ENCODE data around the gene MAP3K3. TPM values are rescaled to one million over a fixed set of nuclear protein-coding genes. Genes with fewer than 3 reads are reported as not detected.
A peak's percentile ranks its signal among the peaks of the same experiment; 100 is the strongest.

Gene MAP3K3
- total RNA-seq, 1 experiment from 2014 or later: 18.1 TPM

GRCh38 chr17:63652106-63652505 lies 29.9 kb downstream of the MAP3K3 start:
- DNase-seq (ENCODE audit: low read depth): no peak

- no peak for DNase-seq (ENCODE audit: low read depth)
These were observed 30.8 kb downstream of the MAP3K3 start for GRCh38 chr17:63653050-63653449.

GRCh38 chr17:63657786-63658185 lies 35.6 kb downstream of the MAP3K3 start:
- DNase-seq (ENCODE audit: low read depth): no peak

GRCh38 chr17:63658366-63658765 lies 36.1 kb downstream of the MAP3K3 start:
- DNase-seq (ENCODE audit: low read depth): no peak

- no peak for DNase-seq (ENCODE audit: low read depth)
These were observed 37.6 kb downstream of the MAP3K3 start for GRCh38 chr17:63659850-63660249.

GRCh38 chr17:63665527-63666214 lies 43.5 kb downstream of the MAP3K3 start:
- DNase-seq (ENCODE audit: low read depth): no peak

GRCh38 chr17:63672856-63673255 lies 50.6 kb downstream of the MAP3K3 start:
- no peak for DNase-seq (ENCODE audit: low read depth)

- DNase-seq (ENCODE audit: low read depth): peak; percentile 9
These were observed 53.0 kb downstream of the MAP3K3 start for GRCh38 chr17:63675231-63675606.

- DNase-seq (ENCODE audit: low read depth): peak; percentile 95
These were observed 53.7 kb downstream of the MAP3K3 start for GRCh38 chr17:63675607-63676546.

GRCh38 chr17:63676584-63676983 lies 54.4 kb downstream of the MAP3K3 start:
- no peak for DNase-seq (ENCODE audit: low read depth)

GRCh38 chr17:63679214-63679613 lies 57.0 kb downstream of the MAP3K3 start:
- no peak for DNase-seq (ENCODE audit: low read depth)

- no peak for DNase-seq (ENCODE audit: low read depth)
These were observed 58.5 kb downstream of the MAP3K3 start for GRCh38 chr17:63680700-63681099.

- no peak for DNase-seq (ENCODE audit: low read depth)
These were observed 59.3 kb downstream of the MAP3K3 start for GRCh38 chr17:63681530-63681929.

GRCh38 chr17:63682441-63682840 lies 60.2 kb downstream of the MAP3K3 start:
- no peak for DNase-seq (ENCODE audit: low read depth)

- DNase-seq (ENCODE audit: low read depth): no peak
These were observed 60.8 kb downstream of the MAP3K3 start for GRCh38 chr17:63682981-63683380.

- DNase-seq (ENCODE audit: low read depth): no peak
These were observed 62.8 kb downstream of the MAP3K3 start for GRCh38 chr17:63685041-63685440.

- DNase-seq (ENCODE audit: low read depth): no peak
These were observed 63.4 kb downstream of the MAP3K3 start for GRCh38 chr17:63685578-63685977.

- DNase-seq (ENCODE audit: low read depth): no peak
These were observed 64.0 kb downstream of the MAP3K3 start for GRCh38 chr17:63686138-63686685.

GRCh38 chr17:63688396-63689020 lies 66.3 kb downstream of the MAP3K3 start:
- no peak for DNase-seq (ENCODE audit: low read depth)

GRCh38 chr17:63689479-63689878 lies 67.3 kb downstream of the MAP3K3 start:
- no peak for DNase-seq (ENCODE audit: low read depth)

- no peak for DNase-seq (ENCODE audit: low read depth)
These were observed 70.1 kb downstream of the MAP3K3 start for GRCh38 chr17:63692195-63692816.

Measured in RPMI7951 (cell line).